ENCODE measurements around the gene CRIP3. TPM values are rescaled to one million over a fixed set of nuclear protein-coding genes. Genes with fewer than 3 reads are reported as not detected.

The CRIP3 gene
- total RNA-seq, 4 donors from 2014 or later = 0.45 to 0.93 TPM; not detected in 2

- intact Hi-C loops (cut with DNase I) = no loop called here
- no peak for TF ChIP-seq POLR2A (IDR thresholded peaks at IDR 0.05)
- Histone ChIP-seq H3K4me3 (replicated peaks in 1 of 3) (no peak overlapping the region), H3K36me3 (no peaks in the 10 kb centered on the region), H3K9me3 (no peaks in the 10 kb centered on the region), H3K27ac (no peak overlapping the region), H3K27me3 (no peaks in the 10 kb centered on the region), H3K4me1 (peaks cover 2 to 3% of the 10 kb centered on the region in 2 donors)
- DNase-seq = no peak
- WGBS, 2 donors = 88 to 89% methylated on average over 1 of the region's 1 CpG
These were observed 5.2 kb upstream of the CRIP3 start for GRCh38 chr6:43313813-43314212.

GRCh38 chr6:43311666-43312065 is 3.0 kb upstream of the CRIP3 start:
- no peak for TF ChIP-seq POLR2A (IDR thresholded peaks at IDR 0.05)
- TF ChIP-seq, protein P1, sequence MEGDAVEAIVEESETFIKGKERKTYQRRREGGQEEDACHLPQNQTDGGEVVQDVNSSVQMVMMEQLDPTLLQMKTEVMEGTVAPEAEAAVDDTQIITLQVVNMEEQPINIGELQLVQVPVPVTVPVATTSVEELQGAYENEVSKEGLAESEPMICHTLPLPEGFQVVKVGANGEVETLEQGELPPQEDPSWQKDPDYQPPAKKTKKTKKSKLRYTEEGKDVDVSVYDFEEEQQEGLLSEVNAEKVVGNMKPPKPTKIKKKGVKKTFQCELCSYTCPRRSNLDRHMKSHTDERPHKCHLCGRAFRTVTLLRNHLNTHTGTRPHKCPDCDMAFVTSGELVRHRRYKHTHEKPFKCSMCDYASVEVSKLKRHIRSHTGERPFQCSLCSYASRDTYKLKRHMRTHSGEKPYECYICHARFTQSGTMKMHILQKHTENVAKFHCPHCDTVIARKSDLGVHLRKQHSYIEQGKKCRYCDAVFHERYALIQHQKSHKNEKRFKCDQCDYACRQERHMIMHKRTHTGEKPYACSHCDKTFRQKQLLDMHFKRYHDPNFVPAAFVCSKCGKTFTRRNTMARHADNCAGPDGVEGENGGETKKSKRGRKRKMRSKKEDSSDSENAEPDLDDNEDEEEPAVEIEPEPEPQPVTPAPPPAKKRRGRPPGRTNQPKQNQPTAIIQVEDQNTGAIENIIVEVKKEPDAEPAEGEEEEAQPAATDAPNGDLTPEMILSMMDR (IDR thresholded peaks at IDR 0.05) = no peak
- H3K4me3 ChIP-seq (replicated peaks in 1 of 3) = no peak overlapping the region
- no peaks in the 10 kb centered on the region for H3K9me3 ChIP-seq
- no peak overlapping the region for H3K27ac ChIP-seq
- H3K36me3 ChIP-seq = no peaks in the 10 kb centered on the region
- H3K4me1 ChIP-seq = peaks cover 9 to 12% of the 10 kb centered on the region in 2 donors
- no peak for DNase-seq
- intact Hi-C loops (cut with DNase I) = no loop called here
- 82 to 84% methylated on average over 3 of the region's 3 CpGs for WGBS, 2 donors
- no peaks in the 10 kb centered on the region for H3K27me3 ChIP-seq

- Histone ChIP-seq H3K27me3 (no peaks in the 10 kb centered on the region), H3K27ac (no peak overlapping the region), H3K4me3 (replicated peaks in 1 of 3) (no peak overlapping the region), H3K9me3 (no peaks in the 10 kb centered on the region), H3K4me1 (peaks cover 9 to 12% of the 10 kb centered on the region in 2 donors), H3K36me3 (no peaks in the 10 kb centered on the region)
- intact Hi-C loops (cut with DNase I) = no loop called here
- DNase-seq = no peak
- TF ChIP-seq POLR2A (IDR thresholded peaks at IDR 0.05) = no peak
- TF ChIP-seq, protein P1 (IDR thresholded peaks at IDR 0.05) = no peak
These were observed 2.0 kb upstream of the CRIP3 start for GRCh38 chr6:43310624-43311023.

GRCh38 chr6:43310134-43310533 is 1.5 kb upstream of the CRIP3 start:
- intact Hi-C loops (cut with DNase I) = no loop called here
- 90 to 94% methylated on average over 2 of the region's 2 CpGs for WGBS, 2 donors
- no peaks in the 10 kb centered on the region for H3K36me3 ChIP-seq
- H3K27ac ChIP-seq = no peak overlapping the region
- TF ChIP-seq, protein P1 (IDR thresholded peaks at IDR 0.05) = no peak
- no peak for DNase-seq
- H3K27me3 ChIP-seq = no peaks in the 10 kb centered on the region
- no peak overlapping the region for H3K4me3 ChIP-seq (replicated peaks in 1 of 3)
- H3K9me3 ChIP-seq = no peaks in the 10 kb centered on the region
- H3K4me1 ChIP-seq = peaks cover 9 to 12% of the 10 kb centered on the region in 2 donors

GRCh38 chr6:43308990-43309477 is 408 bp upstream of the CRIP3 start:
- intact Hi-C loops (cut with DNase I) = no loop called here
- Histone ChIP-seq H3K27me3 (no peaks in the 10 kb centered on the region), H3K27ac (no peak overlapping the region), H3K9me3 (no peaks in the 10 kb centered on the region), H3K36me3 (no peaks in the 10 kb centered on the region), H3K4me3 (replicated peaks in 1 of 3) (peak overlapping the region in 1 of 3 donors; percentile 21), H3K4me1 (peaks cover 9 to 12% of the 10 kb centered on the region in 2 donors)
- TF ChIP-seq, protein P1 (IDR thresholded peaks at IDR 0.05) = no peak
- TF ChIP-seq POLR2A (IDR thresholded peaks at IDR 0.05) = no peak
- DNase-seq = no peak
- WGBS, 2 donors = 34 to 37% methylated on average over 9 of the region's 9 CpGs
